ENCODE results near the gene PLEKHM1.

DNA sequence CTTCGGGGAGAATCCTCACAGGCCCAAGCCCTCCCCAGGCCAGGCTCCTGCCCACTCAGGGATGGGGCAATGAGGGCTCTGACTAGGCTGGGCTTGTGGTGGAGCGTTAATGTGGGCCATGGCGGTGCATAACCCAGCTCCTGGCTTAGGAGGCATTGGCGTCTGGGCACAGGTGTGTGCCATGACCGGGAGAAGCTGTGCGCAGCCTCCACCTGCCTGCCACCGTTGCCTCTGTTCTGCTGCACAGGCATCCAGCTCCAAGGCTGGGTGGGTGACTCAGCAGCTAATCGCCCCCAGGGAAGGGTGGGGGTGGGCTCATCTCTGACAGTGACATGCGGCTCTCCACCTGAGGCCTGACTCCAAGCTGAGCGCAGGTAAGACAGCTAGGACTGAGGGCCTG is 54.4 kb downstream of the PLEKHM1 start:
- TF ChIP-seq CTCF (IDR thresholded peaks at IDR 0.05; ENCODE audit: low read depth, low read length, poor library complexity, severe bottlenecking) (no peak), EZH2phosphoT487 (IDR thresholded peaks at IDR 0.05; ENCODE audit: borderline replicate concordance, low read length) (no peak)

Measured in DOHH2 (cell line).